Muscle of back (tissue), 11 donors: ENCODE results near the gene PTGDR. TPM values are rescaled to one million over a fixed set of nuclear protein-coding genes. Genes with fewer than 3 reads are reported as not detected.

Source experiments
- DNase-seq, 3 donors: peaks; one replicate each; pipeline versions ENCODE4 v3.0.0 to v3.0.0-alpha.2; 2013
- polyA plus RNA-seq, 10 donors: library from polyadenylated mRNA; unstranded; fragments of 120-200 nt; gene quantifications; one replicate each; pipeline ENCODE4 v1.2.1, GENCODE V29; 2013; ENCODE audit not compliant: insufficient read length in 10 of 10

Gene PTGDR
- polyA plus RNA-seq, 10 donors, result 0.16 to 1.3 (median 0.43) TPM

GRCh38 chr14:52263190-52263589 lies 4.3 kb upstream of the PTGDR start:
- DNase-seq, result no peak

GRCh38 chr14:52265253-52265652 lies 2.2 kb upstream of the PTGDR start:
- no peak for DNase-seq

- peak in 2 of 3 donors; percentile 15 to 56 for DNase-seq
Measured at GRCh38 chr14:52266179-52266578, 1.3 kb upstream of the PTGDR start.

GRCh38 chr14:52266782-52267181 lies 716 bp upstream of the PTGDR start:
- peak in 1 of 3 donors; percentile 9 for DNase-seq

GRCh38 chr14:52268279-52269061 lies 972 bp downstream of the PTGDR start:
- peak in 1 of 3 donors; percentile 63 for DNase-seq

- DNase-seq, result no peak
Measured at GRCh38 chr14:52269100-52269499, 1.6 kb downstream of the PTGDR start.

- DNase-seq, result peak; percentile 34 to 81 (median 58)
Measured at GRCh38 chr14:52269982-52270381, 2.5 kb downstream of the PTGDR start.

- DNase-seq, result no peak
Measured at GRCh38 chr14:52271538-52271937, 4.0 kb downstream of the PTGDR start.

GRCh38 chr14:52272375-52272774 lies 4.9 kb downstream of the PTGDR start:
- DNase-seq, result no peak

- DNase-seq, result no peak
Measured at GRCh38 chr14:52275372-52275771, 7.9 kb downstream of the PTGDR start.

- no peak for DNase-seq
Measured at GRCh38 chr14:52277552-52277951, 10.1 kb downstream of the PTGDR start.

GRCh38 chr14:52279408-52279807 lies 11.9 kb downstream of the PTGDR start:
- no peak for DNase-seq

- no peak for DNase-seq
Measured at GRCh38 chr14:52283099-52283498, 15.6 kb downstream of the PTGDR start.

- no peak for DNase-seq
Measured at GRCh38 chr14:52286661-52287649, 19.5 kb downstream of the PTGDR start.

GRCh38 chr14:52296378-52296777 lies 28.9 kb downstream of the PTGDR start:
- no peak for DNase-seq

GRCh38 chr14:52298795-52299194 lies 31.3 kb downstream of the PTGDR start:
- no peak for DNase-seq

GRCh38 chr14:52299692-52300278 lies 32.3 kb downstream of the PTGDR start:
- DNase-seq, result peak; percentile 50 to 70 (median 53)

GRCh38 chr14:52303236-52303635 lies 35.7 kb downstream of the PTGDR start:
- no peak for DNase-seq

- DNase-seq, result no peak
Measured at GRCh38 chr14:52304248-52304904, 36.9 kb downstream of the PTGDR start.

- no peak for DNase-seq
Measured at GRCh38 chr14:52305014-52305413, 37.5 kb downstream of the PTGDR start.

GRCh38 chr14:52307376-52307775 lies 39.9 kb downstream of the PTGDR start:
- DNase-seq, result no peak

GRCh38 chr14:52307905-52308304 lies 40.4 kb downstream of the PTGDR start:
- DNase-seq, result peak in 2 of 3 donors; percentile 18 to 19
